GM12878 (cell line): ENCODE measurements around the gene HDGF. TPM values are rescaled to one million over a fixed set of nuclear protein-coding genes. Genes with fewer than 3 reads are reported as not detected.

Experiments
- ATAC-seq: fragments of 200-7000 bp; cut with Tn5 transposase; 3 replicates; pipeline ENCODE4 v1.9.1; 2020; ENCODE audit warnings: mild to moderate bottlenecking, moderate library complexity
- BruUV-seq: library from RNA; stranded (reverse); fragments of 400-500 nt; replicated peaks from 2 replicates; lab custom pipeline; 2021; lab: Mats Ljungman, UMichigan
- CTCF ChIA-PET: fragments of 300-600 bp; sonication (Branson Sonifier 250); formaldehyde crosslinking; extraction: SDS; loops from one replicate; lab custom pipeline; 2021; ENCODE audit warnings: inconsistent platforms; lab: Yijun Ruan, JAX
- POLR2A ChIA-PET: fragments of 350-600 bp; formaldehyde crosslinking; extraction: SDS; loops from one replicate; lab custom pipeline; 2021; ENCODE audit warnings: inconsistent platforms; lab: Charles Lee
- RAD21 ChIA-PET: fragments of 300-600 bp; sonication (Branson Sonifier 250); formaldehyde crosslinking; loops from one replicate; lab custom pipeline; 2023; ENCODE audit warnings: antibody characterized with exemption; ENCODE audit not compliant: unreplicated experiment; lab: Charles Lee
- SMC1A ChIA-PET: fragments of 300-600 bp; sonication (Branson Sonifier 250); formaldehyde crosslinking; loops from one replicate; lab custom pipeline; 2023; ENCODE audit not compliant: unreplicated experiment, uncharacterized antibody; lab: Charles Lee
- DNase-seq: peaks from one replicate; pipeline ENCODE4 v3.0.0-alpha.2; 2011; ENCODE audit warnings: low read depth, low spot score
- FAIRE-seq: peaks from 3 replicates; lab custom pipeline; 2011; peaks lifted over from hg19 to GRCh38; lab: Jason Lieb, UNC
- H2AFZ ChIP-seq: 2 replicates; pipeline ENCODE4 v1.6.0; 2011; ENCODE audit warnings: low read depth, low read length, control low read depth; ENCODE audit not compliant: control insufficient read depth
- H3K27ac ChIP-seq: 2 replicates; pipeline ENCODE4 v1.5.1; 2011; ENCODE audit warnings: control low read depth; ENCODE audit not compliant: control insufficient read depth, insufficient read depth
- H3K27me3 ChIP-seq, 2 experiments: replicated peaks in 1 of 2; 2 replicates each; pipeline versions ENCODE4 v1.6.0 to v1.6.1; 2011; ENCODE audit warnings: low read length in 1 of 2; ENCODE audit not compliant: control insufficient read depth in 2 of 2, insufficient read depth in 2 of 2
- H3K36me3 ChIP-seq, 2 experiments: 2 replicates each; pipeline ENCODE4 v1.5.1; 2011; ENCODE audit warnings: low read length in 1 of 2; ENCODE audit not compliant: control insufficient read depth in 2 of 2, insufficient read depth in 2 of 2
- H3K4me1 ChIP-seq: 2 replicates; pipeline ENCODE4 v1.6.1; 2011; ENCODE audit warnings: mild to moderate bottlenecking, low read length, moderate library complexity, mixed read lengths; ENCODE audit not compliant: control insufficient read depth, insufficient read depth
- H3K4me2 ChIP-seq: 2 replicates; pipeline ENCODE4 v1.6.0; 2011; ENCODE audit warnings: control low read depth; ENCODE audit not compliant: control insufficient read depth, insufficient read depth
- H3K4me3 ChIP-seq: fragments of 200-600 bp; sonication (generic); 2 replicates; pipeline ENCODE4 v1.5.1; 2016
- H3K79me2 ChIP-seq: 2 replicates; pipeline ENCODE4 v1.6.0; 2011; ENCODE audit warnings: low read length; ENCODE audit not compliant: control insufficient read depth, insufficient read depth
- H3K9ac ChIP-seq: 2 replicates; pipeline ENCODE4 v1.8.0; 2011; ENCODE audit warnings: low read length, control low read depth, mixed read lengths; ENCODE audit not compliant: control insufficient read depth, insufficient read depth
- H3K9me3 ChIP-seq: replicated peaks from 3 replicates; pipeline ENCODE4 v1.5.1; 2011; ENCODE audit warnings: mild to moderate bottlenecking, low read length; ENCODE audit not compliant: control insufficient read depth, insufficient read depth
- H4K20me1 ChIP-seq: 2 replicates; pipeline ENCODE4 v1.6.0; 2011; ENCODE audit not compliant: control insufficient read depth, insufficient read depth
- IKZF1 ChIP-seq: fragments of 450-650 bp; conservative IDR thresholded peaks from 2 replicates; pipeline ENCODE4 v1.6.1; 2017; ENCODE audit warnings: antibody characterized with exemption, mild to moderate bottlenecking
- MXI1 ChIP-seq: fragments of 150-350 bp; IDR thresholded peaks from 2 replicates; pipeline ENCODE4 v1.6.1; 2011; ENCODE audit warnings: low read depth, mild to moderate bottlenecking, inconsistent platforms, low read length, improper control_type of control experiment
- NR2C2 ChIP-seq: IDR thresholded peaks from 2 replicates; pipeline ENCODE4 v1.6.1; 2011; ENCODE audit warnings: borderline replicate concordance, low read depth; ENCODE audit not compliant: control insufficient read depth, insufficient read length
- PBX3 ChIP-seq: IDR thresholded peaks from 2 replicates; pipeline ENCODE4 v1.6.1; 2011; ENCODE audit warnings: mild to moderate bottlenecking, low read depth, low read length, moderate library complexity; ENCODE audit not compliant: insufficient replicate concordance
- PRDM15 ChIP-seq: fragments of 450-650 bp; formaldehyde crosslinking; IDR thresholded peaks from 2 replicates; pipeline ENCODE4 v1.4.0; 2020; ENCODE audit warnings: mild to moderate bottlenecking, moderate library complexity
- TAF1 ChIP-seq: IDR thresholded peaks from 2 replicates; pipeline ENCODE4 v1.6.1; 2011; ENCODE audit warnings: mild to moderate bottlenecking, low read depth, low read length, borderline replicate concordance
- WRNIP1 ChIP-seq: IDR thresholded peaks from 2 replicates; pipeline ENCODE4 v1.6.1; 2011; ENCODE audit warnings: low read depth, low read length, improper control_type of control experiment, borderline replicate concordance
- ZBTB40 ChIP-seq: fragments of 450-650 bp; IDR thresholded peaks from 2 replicates; pipeline ENCODE4 v1.6.1; 2016; ENCODE audit warnings: mild to moderate bottlenecking, moderate library complexity, borderline replicate concordance
- WGBS: methylation state at CpG from one replicate; pipeline ENCODE4 v1.1.6; 2016; ENCODE audit warnings: low lambda C conversion rate; ENCODE audit not compliant: insufficient replicate concordance, insufficient coverage; ENCODE audit errors: missing lambda C conversion rate; 5-methylcytosine and 5-hydroxymethylcytosine counted together
- in situ Hi-C: fragments of 300-500 bp; cut with MboI; formaldehyde crosslinking; loops from 9 replicates; pipeline ENCODE4 v1.14.3; 2018; ENCODE audit warnings: mixed read lengths
- intact Hi-C: fragments of 100-400 bp; cut with micrococcal nuclease; formaldehyde crosslinking; loops from one replicate; pipeline ENCODE4 v1.14.2; 2022; ENCODE audit not compliant: unreplicated experiment
- polyA plus RNA-seq, 11 experiments: library from polyadenylated mRNA; depleted of rRNA in 4 of 11; unstranded in 6 of 11; stranded (reverse) in 5 of 11; fragments of >200 nt; fragmentation: Nextera tagmentation in 4 of 11; fragmentation: Illumina TruSeq in 1 of 11; extraction: Ambion mirVana in 4 of 11; extraction: Trizol in 1 of 11; gene quantifications; 1 replicate in 1 of 11; 2 replicates in 10 of 11; pipeline versions ENCODE4 v1.2.1 to v1.2.3, GENCODE V29; 2011 to 2016; ENCODE audit warnings: inconsistent platforms in 2 of 11, missing spikeins in 2 of 11, low read depth in 1 of 11
- total RNA-seq, 4 experiments: library from RNA; depleted of rRNA in 3 of 4; stranded (reverse); fragments of >200 nt in 3 of 4; fragmentation: Illumina TruSeq in 1 of 4; extraction: Trizol in 1 of 4; gene quantifications; 2 replicates each; pipeline versions ENCODE4 v1.2.1 to v1.2.3, GENCODE V29; 2013 to 2021

HDGF gene
- total and polyA plus RNA-seq, 10 of the 15 experiments (the other 5 are each of a cell fraction or from before 2014, with no cell fraction given), result 28.3 to 372 (median 209) TPM

GRCh38 chr1:156768610-156769295 lies 17.3 kb upstream of the HDGF start:
- Histone ChIP-seq H3K27me3 (no peaks in the 10 kb centered on the region), H3K9me3 (no peaks in the 10 kb centered on the region)
- SMC1A ChIA-PET, result interaction anchor here (0.8 to 11.8 kb wide), 6 partner anchors 21 to 128 kb away, joined by 3 to 108 read pairs (median 9); partner anchors contain the start of genes ISG20L2, METTL25B and MRPL24
- peak; percentile 91 for FAIRE-seq
- in situ Hi-C loops (no loop called here), intact Hi-C loops (loop anchor here (5.0 kb wide), 1 partner anchor 266 kb away; the partner anchor contains the start of gene MEF2D)
- RAD21 ChIA-PET, result interaction anchor here (0.6 to 5.0 kb wide), 5 partner anchors 17 to 92 kb away, joined by 3 to 59 read pairs (median 31); partner anchors contain the start of genes HDGF, ISG20L2, METTL25B and MRPL24
- no peak for TF ChIP-seq TAF1
- peak; percentile 77; the same call in 1 of the 2 replicates for TF ChIP-seq WRNIP1
- TF ChIP-seq NR2C2, result no peak
- TF ChIP-seq IKZF1, result no peak
- TF ChIP-seq PRDM15 (CRISPR knock-in tag), result no peak
- no peak for TF ChIP-seq ZBTB40
- no peak for TF ChIP-seq MXI1
- no peak for TF ChIP-seq PBX3
- TF ChIP-seq, all 136 proteins: peak for 1
- WGBS, result 6% methylated on average over 8 of the region's 8 CpGs
- BruUV-seq, result no TSS peak
- Histone ChIP-seq H3K36me3 (peaks cover 0 to 13% of the 10 kb centered on the region in 2 experiments; a peak in 2 of 4 replicates), H3K79me2 (peaks cover 70% of the 10 kb centered on the region), H4K20me1 (no peaks in the 10 kb centered on the region), H3K9ac (peak overlapping the region; percentile 92), H3K4me3 (peak overlapping the region; percentile 92), H2AFZ (no peak overlapping the region), H3K4me1 (no peaks in the 10 kb centered on the region), H3K4me2 (peak overlapping the region; percentile 73), H3K27ac (peak overlapping the region; percentile 87)
- ChIA-PET CTCF (interaction anchor here (0.9 to 9.6 kb wide), 12 partner anchors 8 to 142 kb away, joined by 3 to 152 read pairs (median 5); partner anchors contain the start of genes HDGF, ISG20L2, METTL25B and MRPL24), POLR2A (interaction anchor here (0.5 to 6.9 kb wide), 8 partner anchors 13 to 124 kb away, joined by 3 to 71 read pairs (median 4); partner anchors contain the start of genes ISG20L2, METTL25B and MRPL24)
- DNase-seq, result no peak
- ATAC-seq, result no peak
